Mesendoderm (in vitro differentiated cells): ENCODE results near the gene DNAJC3.
A peak's percentile ranks its signal among the peaks of the same experiment; 100 is the strongest.

Experiments
- DNase-seq: peaks from one replicate; pipeline ENCODE4 v3.0.0; 2013
- H2AK5ac ChIP-seq: 2 replicates; pipeline ENCODE4 v1.6.1; 2013; ENCODE audit warnings: low read length, inconsistent platforms
- H2BK120ac ChIP-seq: 2 replicates; pipeline ENCODE4 v1.6.1; 2013; ENCODE audit warnings: low read depth, mild to moderate bottlenecking, low read length, moderate library complexity, mixed read lengths
- H2BK15ac ChIP-seq: replicated peaks from 2 replicates; pipeline ENCODE4 v1.6.1; 2013; ENCODE audit warnings: low read depth, mild to moderate bottlenecking, moderate library complexity
- H2BK5ac ChIP-seq: 2 replicates; pipeline ENCODE4 v1.6.1; 2013; ENCODE audit warnings: low read length, inconsistent platforms
- H3K18ac ChIP-seq: 2 replicates; pipeline ENCODE4 v1.6.1; 2013; ENCODE audit warnings: mild to moderate bottlenecking, low read length, mixed read lengths
- H3K23ac ChIP-seq: one replicate; pipeline ENCODE4 v1.6.1; 2013; ENCODE audit warnings: low read length
- H3K27ac ChIP-seq: 2 replicates; pipeline ENCODE4 v1.5.1; 2013; ENCODE audit warnings: low read depth, mild to moderate bottlenecking, inconsistent platforms, low read length, moderate library complexity
- H3K27me3 ChIP-seq: 2 replicates; pipeline ENCODE4 v1.6.1; 2013; ENCODE audit warnings: low read length, control low read depth, mild to moderate bottlenecking, inconsistent platforms; ENCODE audit not compliant: insufficient read depth, poor library complexity
- H3K36me3 ChIP-seq: 2 replicates; pipeline ENCODE4 v1.6.1; 2013; ENCODE audit warnings: low read length, inconsistent platforms; ENCODE audit not compliant: control insufficient read depth, insufficient read depth
- H3K4ac ChIP-seq: one replicate; pipeline ENCODE4 v1.6.1; 2013; ENCODE audit warnings: low read depth, mild to moderate bottlenecking, low read length, moderate library complexity
- H3K4me1 ChIP-seq: 2 replicates; pipeline ENCODE4 v1.6.1; 2013; ENCODE audit warnings: low read depth, low read length, inconsistent platforms; ENCODE audit not compliant: control insufficient read depth
- H3K4me2 ChIP-seq: 2 replicates; pipeline ENCODE4 v1.6.1; 2013; ENCODE audit warnings: low read length
- H3K4me3 ChIP-seq: 2 replicates; pipeline ENCODE4 v1.5.1; 2013; ENCODE audit warnings: mild to moderate bottlenecking, low read length
- H3K56ac ChIP-seq: one replicate; pipeline ENCODE4 v1.6.1; 2013; ENCODE audit warnings: low read length
- H3K79me1 ChIP-seq: 2 replicates; pipeline ENCODE4 v1.6.1; 2013; ENCODE audit warnings: low read length, inconsistent platforms
- H3K79me2 ChIP-seq: 2 replicates; pipeline ENCODE4 v1.6.1; 2013; ENCODE audit warnings: mild to moderate bottlenecking, low read length; ENCODE audit not compliant: control insufficient read depth, insufficient read depth
- H3K9ac ChIP-seq: 2 replicates; pipeline ENCODE4 v1.6.1; 2013; ENCODE audit warnings: low read length, inconsistent platforms
- H4K5ac ChIP-seq: one replicate; pipeline ENCODE4 v1.6.1; 2013; ENCODE audit warnings: low read length
- H4K8ac ChIP-seq: one replicate; pipeline ENCODE4 v1.6.1; 2013; ENCODE audit warnings: low read depth, mild to moderate bottlenecking, control low read depth, low read length, moderate library complexity
- WGBS: extraction: QIAGEN DNeasy Blood & Tissue Kit; methylation state at CpG from one replicate; pipeline ENCODE4 v1.1.7; 2013; ENCODE audit warnings: low lambda C conversion rate, missing lambda C conversion rate; ENCODE audit not compliant: insufficient coverage; ENCODE audit errors: extremely low coverage; 5-methylcytosine and 5-hydroxymethylcytosine counted together

DNAJC3 gene

GRCh38 chr13:95676105-95676761 lies 706 bp upstream of the DNAJC3 start:
- H4K5ac ChIP-seq = no peak overlapping the region
- H2AK5ac ChIP-seq = no peak overlapping the region
- DNase-seq = no peak

DNA sequence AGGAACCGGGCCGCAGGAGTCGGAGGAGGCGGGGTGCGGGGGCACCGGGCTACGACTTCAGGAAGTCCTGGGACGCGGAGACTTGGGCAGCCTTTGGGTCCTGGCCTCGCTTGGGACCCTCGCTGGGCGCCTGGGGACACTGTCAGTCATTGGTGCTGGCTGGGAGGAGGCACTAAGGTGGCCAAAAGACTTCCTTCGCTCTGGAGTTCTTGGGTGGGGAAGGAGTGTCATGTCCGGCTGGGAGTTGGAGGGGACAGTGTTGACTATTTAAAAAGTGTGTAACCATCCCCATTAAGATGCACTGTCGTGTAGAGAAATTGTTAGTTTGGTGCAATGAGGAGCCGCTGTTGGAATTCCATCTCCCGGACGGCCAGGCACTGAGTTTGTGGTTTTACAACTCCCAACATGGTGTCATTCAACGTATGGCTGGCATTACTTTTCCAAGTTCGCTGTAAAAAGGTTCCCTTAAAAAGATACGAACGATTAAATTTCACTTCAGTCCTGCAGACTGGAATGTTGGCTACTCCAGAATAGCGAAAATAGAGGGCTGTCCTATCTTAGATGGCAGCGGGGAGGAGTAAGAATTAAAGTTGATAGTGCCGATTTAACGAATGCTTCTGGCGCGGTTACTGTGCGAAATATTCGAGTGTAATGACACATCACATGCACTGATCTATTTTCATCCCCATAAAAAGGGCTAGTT lies 776 bp downstream of the DNAJC3 start:
- H3K79me2 ChIP-seq = peaks cover 15% of the 10 kb centered on the region
- peak overlapping the region; percentile 90 for H3K23ac ChIP-seq
- H3K27me3 ChIP-seq = no peaks in the 10 kb centered on the region
- peak overlapping the region; percentile 95 for H3K9ac ChIP-seq
- peak overlapping the region; percentile 71 for H3K27ac ChIP-seq
- no CpG with 5 or more reads among the region's 30 CpGs for WGBS
- peak overlapping the region; percentile 85 for H3K4me3 ChIP-seq
- H2BK5ac ChIP-seq = no peak overlapping the region
- no peak overlapping the region for H4K5ac ChIP-seq
- H2BK15ac ChIP-seq = no peak overlapping the region
- peaks cover 3% of the 10 kb centered on the region for H3K4me1 ChIP-seq
- H4K8ac ChIP-seq = no peak overlapping the region
- H3K4ac ChIP-seq = no peak overlapping the region
- no peak overlapping the region for H2BK120ac ChIP-seq
- no peak overlapping the region for H2AK5ac ChIP-seq
- peak overlapping the region; percentile 68 for H3K4me2 ChIP-seq
- no peaks in the 10 kb centered on the region for H3K36me3 ChIP-seq
- peak overlapping the region; percentile 99 for H3K56ac ChIP-seq
- DNase-seq = peak; percentile 31
- peak overlapping the region; percentile 69 for H3K18ac ChIP-seq
- H3K79me1 ChIP-seq = peaks cover 6% of the 10 kb centered on the region

More at GRCh38 chr13:95676105-95676761, 706 bp upstream of the DNAJC3 start:
- H3K4ac ChIP-seq = no peak overlapping the region
- peaks cover 3% of the 10 kb centered on the region for H3K4me1 ChIP-seq
- H3K18ac ChIP-seq = peak overlapping the region; percentile 76
- H3K4me2 ChIP-seq = peak overlapping the region; percentile 42
- peaks cover 4% of the 10 kb centered on the region for H3K79me1 ChIP-seq
- H2BK5ac ChIP-seq = peak overlapping the region; percentile 89
- no peak overlapping the region for H2BK120ac ChIP-seq
- H3K56ac ChIP-seq = peak overlapping the region; percentile 96
- no peak overlapping the region for H4K8ac ChIP-seq
- no peaks in the 10 kb centered on the region for H3K27me3 ChIP-seq
- peak overlapping the region; percentile 76 for H3K4me3 ChIP-seq
- WGBS = no CpG with 5 or more reads among the region's 32 CpGs
- peak overlapping the region; percentile 92 for H3K9ac ChIP-seq
- H3K36me3 ChIP-seq = no peaks in the 10 kb centered on the region
- no peak overlapping the region for H3K23ac ChIP-seq
- H3K79me2 ChIP-seq = peaks cover 13% of the 10 kb centered on the region
- H3K27ac ChIP-seq = peak overlapping the region; percentile 47
- H2BK15ac ChIP-seq = no peak overlapping the region

DNA sequence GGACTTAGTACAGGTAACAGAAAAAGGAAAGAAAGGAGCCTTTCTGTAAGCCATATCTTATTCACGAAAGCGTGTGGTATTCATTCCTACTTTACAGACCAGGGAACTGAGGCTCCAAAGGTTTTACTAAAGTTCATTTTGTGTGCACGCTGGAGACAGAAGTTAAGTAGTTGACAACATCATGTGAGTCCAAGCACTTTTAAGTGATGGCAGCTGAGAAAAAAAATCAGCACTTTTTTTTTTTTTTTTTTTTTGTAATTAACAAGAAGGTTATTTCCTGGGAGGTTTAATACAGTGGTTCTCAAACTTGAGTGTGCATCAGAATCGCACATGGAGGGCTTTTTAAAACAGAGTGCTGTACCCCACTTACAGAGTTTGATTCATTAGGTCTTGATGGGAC lies 2.0 kb downstream of the DNAJC3 start:
- H3K4me2 ChIP-seq = peak overlapping the region; percentile 13
- H2BK120ac ChIP-seq = no peak overlapping the region
- H3K4ac ChIP-seq = no peak overlapping the region
- no peak overlapping the region for H2AK5ac ChIP-seq
- no peak overlapping the region for H3K27ac ChIP-seq
- H3K4me1 ChIP-seq = peaks cover 3% of the 10 kb centered on the region
- no peak overlapping the region for H4K8ac ChIP-seq
- H3K36me3 ChIP-seq = no peaks in the 10 kb centered on the region
- no peak overlapping the region for H3K23ac ChIP-seq
- no peak overlapping the region for H3K4me3 ChIP-seq
- no peak for DNase-seq
- H3K79me1 ChIP-seq = peaks cover 6% of the 10 kb centered on the region
- H3K18ac ChIP-seq = no peak overlapping the region
- peak overlapping the region; percentile 26 for H3K9ac ChIP-seq
- no peak overlapping the region for H2BK5ac ChIP-seq
- no CpG with 5 or more reads among the region's 4 CpGs for WGBS
- H3K27me3 ChIP-seq = no peaks in the 10 kb centered on the region
- peak overlapping the region; percentile 66 for H3K56ac ChIP-seq
- H4K5ac ChIP-seq = no peak overlapping the region
- no peak overlapping the region for H2BK15ac ChIP-seq
- H3K79me2 ChIP-seq = peaks cover 15% of the 10 kb centered on the region

DNA sequence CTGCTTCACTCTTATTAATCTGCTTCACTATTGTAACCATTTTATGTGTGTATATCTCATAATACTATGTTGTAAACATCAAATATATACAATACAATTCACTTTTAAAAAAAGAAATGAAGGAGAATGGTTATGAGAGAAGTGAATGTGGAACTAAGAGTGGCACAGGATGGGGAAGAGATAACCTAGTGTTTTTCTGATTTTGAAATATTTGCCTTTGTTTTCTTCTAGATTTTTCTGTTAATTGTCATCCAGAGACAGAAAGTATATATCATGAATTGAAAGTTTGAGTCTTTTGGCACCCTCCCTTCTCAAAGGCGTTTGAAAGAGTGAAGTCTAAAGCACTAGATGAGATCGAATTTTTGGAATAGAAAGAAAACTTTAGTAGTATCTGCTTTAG lies 2.8 kb downstream of the DNAJC3 start:
- Histone ChIP-seq H2AK5ac (no peak overlapping the region), H3K27me3 (no peaks in the 10 kb centered on the region), H4K8ac (no peak overlapping the region), H3K4me3 (no peak overlapping the region), H3K4ac (no peak overlapping the region), H3K56ac (no peak overlapping the region), H4K5ac (no peak overlapping the region), H3K4me2 (no peak overlapping the region), H3K27ac (no peak overlapping the region), H3K36me3 (no peaks in the 10 kb centered on the region), H3K23ac (no peak overlapping the region), H2BK15ac (no peak overlapping the region), H3K79me1 (peaks cover 10% of the 10 kb centered on the region), H3K79me2 (peaks cover 16% of the 10 kb centered on the region), H2BK120ac (no peak overlapping the region), H2BK5ac (no peak overlapping the region), H3K9ac (no peak overlapping the region), H3K18ac (no peak overlapping the region), H3K4me1 (peaks cover 3% of the 10 kb centered on the region)
- WGBS = no CpG with 5 or more reads among the region's 2 CpGs
- no peak for DNase-seq

GRCh38 chr13:95684418-95684817 lies 7.5 kb downstream of the DNAJC3 start:
- Histone ChIP-seq H2BK5ac (no peak overlapping the region), H3K27me3 (no peaks in the 10 kb centered on the region), H3K23ac (no peak overlapping the region), H3K9ac (no peak overlapping the region), H3K27ac (no peak overlapping the region), H3K79me2 (peaks cover 26% of the 10 kb centered on the region), H4K5ac (no peak overlapping the region), H3K36me3 (no peaks in the 10 kb centered on the region), H3K56ac (no peak overlapping the region), H3K4me2 (no peak overlapping the region), H3K79me1 (peaks cover 12% of the 10 kb centered on the region), H2BK15ac (no peak overlapping the region), H3K4ac (no peak overlapping the region), H2AK5ac (no peak overlapping the region), H4K8ac (no peak overlapping the region), H3K18ac (no peak overlapping the region), H3K4me1 (no peaks in the 10 kb centered on the region), H2BK120ac (no peak overlapping the region), H3K4me3 (no peak overlapping the region)
- DNase-seq = peak; percentile 71
- no CpG with 5 or more reads among the region's 2 CpGs for WGBS
